Activated CD4-positive, CD25-positive, alpha-beta regulatory T cell treated with anti-CD3 and anti-CD28 coated beads, Interleukin-2, amount 50 U/mL, for 24 hours (primary cell): ENCODE data around the gene MYO3B.
A peak's percentile ranks its signal among the peaks of the same experiment; 100 is the strongest.
"Not testable (repeated sequence)": the region's sequence is repeated elsewhere in the genome, so short reads cannot be mapped to it uniquely, and the experiment has no call there.

Experiments used
- ATAC-seq, 2 donors: fragments of 150-1000 bp; cut with Tn5 transposase; one replicate each; pipeline ENCODE4 v1.10.0; 2021; ENCODE audit warnings: mild to moderate bottlenecking in 1 of 2, moderate library complexity in 1 of 2

Gene MYO3B

DNA sequence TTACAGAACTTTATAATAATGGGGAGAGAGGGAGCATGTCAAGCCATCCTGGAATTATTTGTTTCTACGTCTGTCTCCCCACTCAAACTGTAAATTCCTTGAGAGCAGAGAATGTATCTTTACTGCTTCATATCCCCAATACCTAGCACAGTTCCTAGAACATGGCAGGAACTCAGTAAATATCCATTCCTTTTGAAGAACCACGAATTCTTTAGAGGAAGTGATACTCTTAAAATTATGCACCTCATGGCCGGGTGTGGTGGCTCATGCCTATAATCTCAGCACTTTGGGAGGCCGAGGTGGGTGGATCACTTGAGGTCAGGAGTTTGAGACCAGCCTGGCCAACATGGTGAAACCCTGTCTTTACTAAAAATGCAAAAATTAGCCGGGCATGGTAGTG lies 171.3 kb downstream of the MYO3B start:
- not testable (repeated sequence) for ATAC-seq

DNA sequence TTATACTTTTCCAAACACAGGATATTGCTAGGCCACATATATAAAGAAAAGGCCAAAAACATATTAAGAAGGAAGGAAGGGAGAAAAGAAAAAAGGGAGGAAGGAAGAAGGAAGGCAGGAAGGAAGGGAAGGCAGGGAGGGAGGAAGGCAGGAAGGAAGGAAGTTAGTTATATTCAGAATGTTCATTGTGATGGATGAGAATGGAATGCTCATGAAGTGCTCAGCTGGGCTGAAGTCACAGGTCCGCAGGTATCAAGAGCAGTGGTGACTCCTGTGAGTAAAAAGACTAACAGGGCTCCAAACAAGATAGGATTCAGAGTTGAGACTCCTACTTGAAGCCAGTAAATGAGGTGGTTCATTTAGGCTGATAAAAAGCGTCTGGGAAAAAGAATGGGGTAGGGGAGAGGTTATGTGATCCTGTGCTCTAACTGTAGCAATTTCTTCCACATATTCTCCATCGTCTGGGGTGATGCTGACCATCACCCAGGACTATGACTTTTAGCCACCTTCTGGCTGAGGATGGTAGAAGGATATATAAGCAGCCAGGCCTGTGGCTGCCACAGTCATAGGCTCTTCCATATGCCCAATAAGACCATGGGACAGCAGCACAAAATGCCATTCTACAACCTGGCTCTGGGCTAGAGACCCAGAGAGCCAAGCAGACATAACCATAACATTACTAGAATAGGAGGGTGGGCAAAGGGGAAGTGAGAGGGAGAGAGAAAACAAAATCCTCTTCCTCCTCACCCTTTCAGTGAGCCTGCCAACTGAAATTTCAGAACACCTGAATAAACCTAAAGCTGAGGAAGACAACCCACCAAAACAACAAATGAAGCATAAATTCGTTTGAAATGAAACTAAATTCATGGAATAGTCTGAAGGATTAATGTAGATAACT lies 173.2 kb downstream of the MYO3B start:
- ATAC-seq, result no peak

DNA sequence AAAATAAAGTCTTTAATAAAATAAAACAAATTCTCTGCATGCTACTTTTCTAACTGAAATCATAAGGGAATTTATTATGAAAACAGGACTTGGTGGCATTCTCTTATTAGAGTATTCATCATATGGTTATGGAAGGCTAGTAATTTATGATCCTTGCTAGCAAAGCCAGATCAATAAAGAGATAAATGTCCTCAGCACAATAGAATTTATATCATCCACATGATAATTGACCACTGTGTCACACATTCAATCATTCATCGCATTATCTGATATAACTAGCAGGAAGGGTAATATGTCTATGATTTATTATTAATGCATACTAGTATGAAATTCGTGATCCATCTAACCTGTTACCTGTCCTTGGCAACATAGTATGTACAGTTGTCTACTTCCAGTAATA lies 175.8 kb downstream of the MYO3B start:
- ATAC-seq, result no peak

DNA sequence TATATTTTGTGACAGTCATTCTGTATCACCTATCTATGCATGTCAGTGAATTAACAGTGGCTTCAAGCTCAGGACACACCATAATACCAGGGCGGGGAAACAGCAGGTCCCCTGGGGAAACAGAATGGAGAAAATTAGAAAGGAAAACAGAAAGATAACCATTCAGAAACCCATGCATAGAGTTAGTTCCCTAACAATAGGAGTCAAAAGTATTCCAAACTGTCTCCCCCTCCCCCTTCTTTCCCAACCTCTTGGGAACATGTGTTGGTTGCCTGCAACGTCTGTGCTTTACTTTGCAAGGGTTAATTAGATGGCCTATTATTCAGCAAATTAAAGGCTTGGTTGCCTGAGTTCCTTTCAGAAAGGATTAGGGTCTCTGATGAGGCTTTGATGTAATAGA lies 176.4 kb downstream of the MYO3B start:
- no peak for ATAC-seq

DNA sequence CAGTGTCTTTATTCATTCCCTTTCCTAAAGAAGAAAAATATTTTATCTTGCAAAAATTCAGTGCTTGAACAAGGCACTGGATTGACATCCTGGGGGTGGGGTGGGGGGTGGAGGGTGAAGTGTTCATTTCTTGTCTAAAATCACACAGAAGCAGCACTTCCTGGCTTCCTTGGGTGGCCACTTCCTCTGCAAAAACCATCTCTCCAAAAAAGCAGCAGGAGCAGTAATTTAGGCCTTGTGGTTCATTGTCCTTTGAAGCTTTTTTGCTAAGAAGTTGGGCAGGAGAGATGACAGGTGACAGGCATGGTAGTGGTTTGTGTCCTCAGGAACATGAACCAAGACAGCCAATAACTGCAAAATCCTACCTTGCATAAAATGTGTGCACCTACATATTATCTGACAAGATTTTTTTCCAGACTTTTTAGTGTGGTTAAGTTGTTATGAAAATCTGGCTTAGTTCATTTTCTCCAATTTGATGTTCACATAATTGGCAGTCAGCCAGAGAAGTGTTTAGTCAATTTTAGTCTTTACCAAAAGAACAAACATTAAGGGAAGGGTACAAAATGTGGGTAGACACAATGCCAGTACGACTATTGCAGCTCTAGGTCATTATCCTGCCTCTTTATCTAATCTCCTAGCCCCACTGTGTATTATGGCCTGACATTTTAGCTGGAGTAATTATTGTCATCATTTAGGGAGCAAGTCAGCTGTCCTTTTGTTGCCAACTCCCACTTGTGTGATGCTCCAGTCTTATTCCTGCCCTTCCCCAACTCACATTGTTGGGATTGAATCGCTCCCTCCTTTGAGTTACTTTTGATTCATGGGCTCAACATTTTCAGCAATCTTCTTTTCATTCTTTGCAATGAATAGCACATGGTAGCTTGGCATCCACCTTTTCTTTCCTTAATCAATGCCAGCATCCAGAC lies 177.2 kb downstream of the MYO3B start:
- no peak for ATAC-seq

DNA sequence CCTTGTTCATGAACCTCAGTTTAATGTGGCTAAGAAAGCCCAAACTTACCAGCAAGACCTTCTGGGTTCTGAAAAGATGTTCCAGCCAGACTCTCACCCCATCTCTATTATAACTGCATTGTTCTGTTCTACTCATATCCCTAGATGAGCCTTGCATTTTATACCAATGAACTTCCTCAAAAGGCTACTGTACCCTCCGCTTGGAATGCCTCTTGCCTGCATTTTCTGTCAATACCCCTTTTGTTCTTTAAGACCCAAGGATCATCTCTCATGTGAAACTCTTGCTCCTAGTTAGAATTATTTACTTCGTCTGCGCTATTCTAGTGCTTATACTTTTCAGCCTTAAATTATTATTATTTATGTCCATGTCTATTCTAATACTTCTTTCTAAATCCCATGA lies 181.5 kb downstream of the MYO3B start:
- ATAC-seq, result no peak

DNA sequence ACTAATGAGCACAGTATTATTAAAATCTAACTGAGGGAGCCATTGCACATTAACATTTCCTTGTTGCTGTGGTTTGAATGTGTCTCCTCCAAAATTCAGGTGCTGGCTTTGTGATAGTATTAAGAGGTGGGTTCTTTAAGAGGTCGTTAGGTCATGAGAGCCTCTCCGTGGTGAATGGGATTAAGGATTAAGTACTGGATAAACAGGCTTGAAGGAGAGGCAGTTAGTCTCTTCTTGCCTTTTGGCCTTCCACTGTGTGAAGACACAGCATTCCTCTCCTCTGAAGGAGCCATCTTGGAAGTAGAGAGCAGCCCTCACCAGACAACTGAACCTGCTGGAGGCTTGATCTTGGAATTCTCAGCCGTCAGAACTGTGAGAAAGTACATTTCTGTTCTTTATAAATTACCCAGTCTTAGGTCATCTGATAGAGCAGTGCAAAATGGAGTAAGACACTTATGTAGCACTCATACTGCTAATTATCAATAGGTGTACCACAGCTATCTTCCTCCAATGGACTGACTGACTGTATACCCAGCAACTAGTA lies 182.7 kb downstream of the MYO3B start:
- ATAC-seq, result no peak

DNA sequence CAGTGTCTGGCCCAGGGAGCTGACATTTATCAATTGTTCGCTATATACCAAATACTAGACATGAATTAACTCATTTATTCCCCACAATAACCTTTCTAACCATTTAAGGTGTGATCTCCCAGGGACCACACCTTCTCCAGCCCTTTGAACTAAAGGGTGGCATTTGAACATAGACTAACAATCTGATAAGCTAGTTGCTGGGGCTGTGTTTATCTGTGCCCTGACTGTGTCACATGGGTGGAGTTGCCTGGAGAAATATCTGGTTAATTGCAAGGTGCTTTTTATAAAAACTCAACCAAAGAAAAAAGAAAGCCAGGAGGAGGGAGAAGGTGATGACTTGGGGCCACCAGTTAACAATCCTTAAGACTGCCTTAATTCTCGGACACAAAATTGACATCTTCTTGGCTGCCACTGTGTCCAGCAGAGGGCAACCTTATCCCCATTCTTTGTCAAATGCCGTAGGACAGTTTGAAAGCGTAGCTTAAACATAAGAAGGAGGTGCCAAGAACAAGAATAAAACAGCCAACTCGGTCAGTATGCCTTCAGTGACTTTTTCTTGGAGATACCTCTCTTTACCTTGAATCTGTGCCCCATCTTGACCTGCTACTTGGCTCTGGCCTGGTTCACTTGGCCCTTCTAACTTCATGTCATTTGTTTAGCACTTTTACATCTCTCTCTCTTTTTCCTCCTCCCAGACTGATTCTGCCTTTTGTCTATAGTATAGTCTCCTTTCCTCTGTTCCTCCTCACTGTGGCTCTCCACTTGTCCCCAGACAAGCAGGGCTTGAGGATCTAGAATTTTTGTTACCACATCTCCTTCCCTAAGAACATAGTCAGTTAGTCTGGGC lies 183.4 kb downstream of the MYO3B start:
- ATAC-seq, result peak in 1 of 2 donors; percentile 48

DNA sequence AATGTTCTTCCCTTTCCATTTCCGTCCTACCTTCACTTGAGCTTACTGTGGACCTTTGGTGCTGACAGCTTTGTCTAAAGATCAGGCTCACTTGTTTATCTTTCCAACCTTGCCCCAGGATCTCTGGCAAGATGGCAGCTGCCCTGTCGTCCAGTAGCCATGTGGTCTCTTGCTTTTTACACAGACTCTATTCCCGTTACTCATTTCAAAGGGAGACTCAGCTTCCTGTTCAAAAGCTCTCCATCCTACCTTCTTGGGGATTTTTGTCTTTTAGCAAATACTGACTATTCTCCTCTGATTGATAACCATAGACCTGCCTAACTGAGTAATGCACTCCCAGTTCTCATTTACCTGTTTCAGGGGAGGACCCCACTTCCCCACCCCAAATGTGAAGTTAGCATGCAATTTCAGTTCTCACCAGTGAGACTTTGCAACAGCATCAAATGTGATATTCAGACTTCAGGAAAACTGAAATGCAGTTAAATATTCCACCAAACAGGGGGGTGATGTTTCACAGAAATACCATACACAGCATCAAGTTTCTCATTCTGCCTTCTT lies 184.4 kb downstream of the MYO3B start:
- no peak for ATAC-seq

DNA sequence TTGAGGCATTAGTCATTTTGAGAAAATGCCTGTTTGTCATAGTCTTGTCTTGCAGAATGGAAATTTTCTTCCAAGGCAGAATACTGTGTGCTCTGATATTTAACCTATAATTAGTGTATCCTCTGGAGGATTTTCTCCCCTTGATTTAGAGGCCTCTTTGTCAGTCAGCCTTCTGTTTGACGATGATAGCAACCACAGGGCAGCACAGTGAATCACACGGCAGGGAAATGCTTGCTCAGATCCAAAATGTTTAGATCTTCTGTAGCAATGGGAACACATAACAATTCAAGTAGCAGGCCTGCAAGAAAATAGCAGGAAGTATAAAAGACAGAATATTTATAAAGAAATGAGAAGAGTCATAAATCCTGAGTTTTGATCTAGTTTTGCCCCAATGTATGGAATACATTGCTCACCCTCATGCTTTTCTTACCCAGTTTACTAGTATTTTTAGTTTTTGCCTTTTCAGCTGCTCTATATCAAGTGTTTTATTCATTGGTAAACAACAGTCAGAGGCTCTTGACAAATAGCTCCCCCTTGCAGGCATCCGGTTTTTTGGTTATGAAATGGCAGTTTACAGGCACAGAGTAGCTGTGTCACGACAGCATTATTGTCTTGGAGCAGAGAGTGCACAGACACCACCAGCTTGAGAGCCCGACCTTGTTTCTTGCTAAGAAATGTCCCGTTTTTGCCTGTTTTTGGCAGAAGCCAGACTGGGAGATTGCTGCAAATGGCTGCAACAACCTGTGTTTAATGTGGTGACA lies 185.1 kb downstream of the MYO3B start:
- ATAC-seq, result no peak

DNA sequence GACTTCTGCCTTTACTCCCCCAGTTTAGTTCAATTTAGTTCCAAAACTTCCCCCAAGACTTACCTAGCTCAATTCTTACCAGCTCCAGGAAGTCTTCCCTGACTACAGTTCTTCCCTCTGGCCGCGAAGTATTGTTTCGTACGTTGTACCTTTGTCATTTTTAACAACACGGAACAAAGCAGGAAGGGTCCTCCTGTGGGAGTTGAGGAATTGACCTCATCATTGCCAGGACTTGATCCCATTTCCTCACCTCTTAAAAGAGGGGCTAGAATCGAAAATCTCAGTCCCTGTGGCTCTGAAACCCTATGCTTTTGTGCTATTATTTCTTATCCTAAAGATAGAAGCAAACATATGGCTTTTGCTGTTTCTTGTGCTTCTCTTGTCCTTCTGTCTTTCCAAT lies 187.1 kb downstream of the MYO3B start:
- ATAC-seq, result no peak

DNA sequence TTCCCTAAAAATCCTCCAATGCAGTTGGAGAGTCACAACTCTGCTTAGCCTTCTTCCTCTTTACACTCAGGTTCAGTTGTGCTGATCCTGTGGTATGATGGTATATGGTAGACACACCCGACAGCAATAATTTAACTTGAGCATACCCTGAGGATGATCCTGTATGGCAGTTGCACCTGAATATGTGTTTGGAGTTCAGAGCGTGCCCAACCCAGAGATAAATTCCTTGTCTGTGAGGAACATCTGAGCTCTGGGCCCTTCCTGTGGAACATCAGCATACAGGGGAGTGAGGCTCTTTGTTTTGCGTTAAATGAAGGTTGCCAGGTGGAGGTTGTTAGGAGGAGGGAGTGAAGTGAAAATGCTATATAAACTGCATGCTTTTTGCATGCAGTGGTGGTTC lies 187.7 kb downstream of the MYO3B start:
- no peak for ATAC-seq

DNA sequence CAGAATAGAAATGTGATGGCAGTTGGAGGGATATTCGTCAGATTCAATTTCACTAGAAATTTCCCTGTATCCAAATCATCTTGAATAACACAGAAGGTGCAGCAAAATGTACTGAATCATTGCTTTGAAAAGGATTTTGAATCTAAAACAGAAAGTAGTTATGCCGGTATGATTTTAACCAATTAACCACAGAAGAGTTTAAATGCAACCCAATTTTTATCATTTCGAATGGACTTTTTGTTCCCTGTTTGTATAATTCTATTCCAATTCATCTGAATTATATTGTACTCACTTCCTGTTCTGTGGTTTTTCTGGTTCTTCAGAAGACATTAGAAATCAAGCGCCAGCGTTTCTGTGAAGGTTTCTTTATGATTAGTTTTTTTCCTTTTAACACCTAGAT lies 190.4 kb downstream of the MYO3B start:
- ATAC-seq, result no peak

DNA sequence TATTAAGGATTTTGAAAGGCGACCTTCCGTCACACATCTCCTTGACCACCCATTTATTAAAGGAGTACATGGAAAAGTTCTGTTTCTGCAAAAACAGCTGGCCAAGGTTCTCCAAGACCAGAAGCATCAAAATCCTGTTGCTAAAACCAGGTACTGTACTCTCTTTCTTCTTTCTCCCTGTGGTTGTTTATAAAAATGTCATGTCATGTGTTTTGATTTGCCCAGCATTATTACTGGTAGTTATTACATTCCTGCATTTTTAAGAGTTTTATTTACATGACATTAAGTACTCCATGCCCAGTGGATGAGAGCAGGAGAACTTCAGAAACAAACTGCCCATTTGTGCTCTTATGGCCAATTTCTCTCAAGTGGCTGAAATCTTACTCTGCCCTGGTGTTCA lies 191.3 kb downstream of the MYO3B start:
- ATAC-seq, result no peak

DNA sequence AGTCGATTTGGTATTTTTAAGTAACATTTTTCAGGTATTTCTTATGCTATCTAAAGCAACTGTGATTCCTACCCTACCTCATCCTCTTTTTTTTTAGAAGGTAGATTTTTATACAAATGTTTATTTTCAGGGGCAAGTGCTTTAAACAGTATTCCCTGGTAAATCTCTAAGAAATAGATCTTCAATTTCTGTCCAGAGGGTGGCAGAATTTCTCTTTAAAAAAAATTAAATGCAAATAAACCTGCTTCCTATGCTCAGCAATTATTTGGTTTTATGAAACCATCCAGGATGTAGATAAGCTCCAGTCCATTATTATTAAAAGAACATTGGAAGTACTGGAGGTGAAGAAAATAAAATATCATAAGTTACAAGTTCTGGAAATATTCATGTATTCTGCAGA lies 191.9 kb downstream of the MYO3B start:
- no peak for ATAC-seq

DNA sequence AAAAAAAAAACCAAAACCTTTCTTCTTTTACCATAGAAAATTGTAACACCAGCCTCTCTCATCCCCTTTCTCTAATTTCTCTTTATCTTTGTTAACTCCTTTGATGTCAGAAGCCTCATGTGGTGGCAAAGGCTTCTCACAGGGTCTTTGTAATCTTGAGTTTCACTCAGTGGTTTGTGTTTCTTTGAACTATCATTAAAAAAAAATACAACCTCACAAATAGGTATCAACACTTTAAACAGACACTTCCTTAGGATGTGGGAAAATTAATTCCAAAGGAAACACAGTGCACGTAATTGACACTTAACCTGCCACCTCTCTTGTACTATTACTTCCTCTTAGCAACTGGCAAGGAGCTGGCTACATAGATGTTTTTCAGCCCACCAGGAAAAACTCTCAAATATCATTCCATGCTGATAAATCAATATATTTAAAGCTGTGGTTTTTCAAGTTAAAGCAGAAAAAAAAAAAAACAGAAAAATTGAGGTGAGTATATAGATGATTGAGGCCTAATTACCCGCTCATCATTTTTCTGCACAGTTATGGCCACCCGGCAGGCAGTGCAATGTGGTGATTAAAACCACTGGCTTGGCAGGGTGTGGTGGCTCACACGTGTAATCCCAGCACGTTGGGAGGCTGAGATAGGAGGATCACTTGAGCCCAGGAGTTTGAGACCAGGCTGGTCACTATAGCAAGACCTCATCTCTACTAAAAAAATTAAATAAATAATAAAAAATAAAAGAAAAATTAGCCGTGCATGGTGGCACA lies 193.5 kb downstream of the MYO3B start:
- no peak for ATAC-seq

DNA sequence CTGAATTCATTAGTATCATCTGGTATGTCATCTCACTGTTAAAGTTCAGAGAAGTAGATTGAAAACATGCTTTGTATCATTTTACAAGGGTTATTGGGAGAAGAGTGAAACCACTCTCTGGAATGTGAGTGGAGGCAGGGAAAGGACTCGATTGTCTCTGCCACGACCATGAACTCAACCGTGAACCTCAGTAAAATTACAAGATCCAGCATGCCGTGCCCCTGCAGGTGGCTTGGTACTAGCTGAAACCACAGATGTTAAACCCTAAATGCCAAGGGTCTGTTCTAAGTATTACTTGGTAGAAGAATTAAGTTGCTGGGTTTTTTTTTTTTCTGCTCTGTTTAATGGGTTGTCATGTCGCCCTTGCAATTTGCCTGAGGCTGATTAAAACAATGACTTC lies 197.2 kb downstream of the MYO3B start:
- ATAC-seq, result no peak

DNA sequence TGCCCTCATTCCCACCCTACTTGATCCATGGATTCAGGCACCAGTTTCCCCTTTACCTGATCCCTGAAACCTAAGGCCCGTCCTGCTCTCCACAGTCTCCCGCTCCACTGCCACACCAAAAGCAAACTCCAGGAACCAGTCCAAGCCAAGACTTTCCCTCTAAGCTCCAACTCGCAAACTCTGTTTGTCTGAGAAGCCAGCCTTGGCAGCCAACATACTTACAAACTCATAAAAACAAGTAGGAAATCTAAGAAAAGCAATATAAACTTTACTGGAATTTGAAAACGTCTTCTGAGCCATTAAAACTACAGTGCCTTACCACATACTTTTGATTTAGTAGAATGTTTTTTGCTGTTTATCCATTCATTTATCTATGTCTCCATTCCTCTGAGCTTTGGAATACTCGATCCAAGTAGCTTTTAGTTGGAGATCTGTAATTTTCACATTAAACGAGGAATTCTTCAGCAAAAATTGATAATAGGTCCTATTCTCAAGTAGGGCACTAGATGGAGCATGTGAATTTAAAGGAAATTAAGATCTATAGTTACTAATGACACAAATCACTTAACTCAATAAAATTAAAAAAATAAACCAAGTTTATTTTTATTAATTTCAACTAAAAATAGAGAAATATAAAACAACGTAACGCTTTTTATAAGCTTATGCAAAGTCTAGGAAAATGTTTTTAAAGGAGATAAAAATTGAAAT lies 199.7 kb downstream of the MYO3B start:
- ATAC-seq, result no peak

DNA sequence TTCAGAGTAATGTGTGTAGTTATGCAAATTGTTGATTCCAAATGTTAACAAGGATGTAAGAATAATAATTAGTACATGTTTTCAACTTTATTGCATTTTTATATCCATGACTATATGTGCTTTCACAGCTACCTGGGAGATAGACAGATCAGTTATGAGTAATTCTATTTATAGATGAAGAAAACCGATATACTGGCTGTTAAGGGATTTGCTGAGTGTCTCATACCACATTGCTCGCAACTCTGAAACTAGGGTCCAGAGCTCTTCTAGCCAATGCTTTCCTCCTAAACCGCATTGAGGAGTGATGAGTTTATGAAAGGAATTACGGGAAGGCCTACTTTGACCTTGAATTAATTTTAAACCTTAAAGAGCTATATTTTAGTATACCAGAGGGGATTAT lies 202.3 kb downstream of the MYO3B start:
- ATAC-seq, result no peak

DNA sequence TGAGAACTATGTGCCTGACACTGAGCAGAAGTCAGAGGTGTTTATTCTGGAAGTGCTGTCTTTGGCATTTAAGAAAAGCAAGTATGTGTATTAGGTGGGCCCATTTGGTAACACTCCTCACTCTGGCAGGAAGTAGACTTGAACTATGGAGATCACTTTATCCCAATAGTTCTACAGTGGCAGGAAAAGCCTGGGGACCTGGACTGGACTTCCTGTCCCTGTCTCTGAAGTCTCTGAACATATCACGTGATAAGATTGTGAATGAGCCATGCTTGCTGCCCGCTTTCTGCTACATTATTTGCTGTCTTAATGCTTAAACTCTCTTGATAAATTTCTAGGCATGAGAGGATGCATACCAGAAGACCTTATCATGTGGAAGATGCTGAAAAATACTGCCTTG lies 203.7 kb downstream of the MYO3B start:
- no peak for ATAC-seq
